Fibroblast of pulmonary artery (primary cell): Measurements from ENCODE around the gene FLYWCH2.
"Not testable (repeated sequence)": the region's sequence is repeated elsewhere in the genome, so short reads cannot be mapped to it uniquely, and the experiment has no call there.

ENCODE experiments used
- DNase-seq: peaks from one replicate; pipeline ENCODE4 v3.0.0-alpha.2; 2010; ENCODE audit warnings: low read depth
- H3K4me3 ChIP-seq: replicated peaks from 2 replicates; pipeline ENCODE4 v1.5.1; 2011; ENCODE audit warnings: low read depth, mild to moderate bottlenecking, control low read depth, low read length, moderate library complexity
- CTCF ChIP-seq: IDR thresholded peaks from 2 replicates; pipeline ENCODE4 v1.5.1; 2011; ENCODE audit warnings: mild to moderate bottlenecking, control low read depth, low read length, inconsistent platforms; ENCODE audit errors: missing control alignments

The FLYWCH2 gene

GRCh38 chr16:2928796-2929195, 45.8 kb downstream of the FLYWCH2 start:
- TF ChIP-seq CTCF: no peak
- DNase-seq: no peak
- H3K4me3 ChIP-seq: no peak overlapping the region

- TF ChIP-seq CTCF: no peak
- H3K4me3 ChIP-seq: no peak overlapping the region
- no peak for DNase-seq
Measured at GRCh38 chr16:2929693-2930092, 46.7 kb downstream of the FLYWCH2 start.

GRCh38 chr16:2930236-2930635, 47.2 kb downstream of the FLYWCH2 start:
- DNase-seq: no peak
- no peak for TF ChIP-seq CTCF
- H3K4me3 ChIP-seq: no peak overlapping the region

GRCh38 chr16:2931231-2931914, 48.4 kb downstream of the FLYWCH2 start:
- H3K4me3 ChIP-seq, DNase-seq: not testable (repeated sequence)

- TF ChIP-seq CTCF: no peak
- no peak overlapping the region for H3K4me3 ChIP-seq
- no peak for DNase-seq
Measured at GRCh38 chr16:2933136-2933535, 50.1 kb downstream of the FLYWCH2 start.

GRCh38 chr16:2933701-2934100, 50.7 kb downstream of the FLYWCH2 start:
- DNase-seq: no peak

GRCh38 chr16:2934450-2934849, 51.4 kb downstream of the FLYWCH2 start:
- TF ChIP-seq CTCF: no peak
- DNase-seq: no peak
- H3K4me3 ChIP-seq: no peak overlapping the region

More at GRCh38 chr16:2933701-2934100, 50.7 kb downstream of the FLYWCH2 start:
- no peak overlapping the region for H3K4me3 ChIP-seq
- no peak for TF ChIP-seq CTCF
